PC-9 (cell line): ENCODE measurements around the gene LAPTM5. TPM values are rescaled to one million over a fixed set of nuclear protein-coding genes. Genes with fewer than 3 reads are reported as not detected.
A peak's percentile ranks its signal among the peaks of the same experiment; 100 is the strongest.

ENCODE experiments used
- BruUV-seq: library from RNA; stranded (reverse); fragments of 400-500 nt; replicated peaks from 2 replicates; lab custom pipeline; 2021; lab: Mats Ljungman, UMichigan
- CTCF ChIA-PET: fragments of 300-600 bp; sonication (Branson Sonifier 250); formaldehyde crosslinking; loops from one replicate; lab custom pipeline; 2022; ENCODE audit warnings: antibody characterized with exemption; lab: Charles Lee
- POLR2A ChIA-PET: fragments of 300-600 bp; sonication (Branson Sonifier 250); formaldehyde crosslinking; loops from one replicate; lab custom pipeline; 2022; ENCODE audit warnings: antibody characterized with exemption; ENCODE audit not compliant: unreplicated experiment; lab: Charles Lee
- DNase-seq, 2 experiments: peaks; one replicate each; pipeline versions ENCODE4 v3.0.0 to v3.0.0-alpha.2; 2015 to 2022; ENCODE audit warnings: mixed read lengths in 1 of 2
- H2AFZ ChIP-seq: fragments of 200-600 bp; sonication (generic); 2 replicates; pipeline ENCODE4 v1.8.1; 2017; ENCODE audit warnings: antibody characterized with exemption
- H3F3A ChIP-seq: fragments of 200-600 bp; sonication (generic); 2 replicates; pipeline ENCODE4 v1.8.1; 2017; ENCODE audit warnings: antibody characterized with exemption, mild to moderate bottlenecking, low read depth; ENCODE audit not compliant: insufficient read depth
- H3K27ac ChIP-seq: fragments of 200-600 bp; sonication (generic); 2 replicates; pipeline ENCODE4 v1.6.1; 2016; ENCODE audit warnings: mixed run types
- H3K27me3 ChIP-seq: fragments of 200-600 bp; sonication (generic); 2 replicates; pipeline ENCODE4 v1.6.1; 2016; ENCODE audit warnings: low read depth, mixed run types; ENCODE audit not compliant: insufficient read depth
- H3K36me3 ChIP-seq: fragments of 200-600 bp; sonication (generic); 2 replicates; pipeline ENCODE4 v1.6.1; 2016; ENCODE audit warnings: low read depth, mixed run types
- H3K4me1 ChIP-seq: fragments of 200-600 bp; sonication (generic); replicated peaks from 2 replicates; pipeline ENCODE4 v1.6.1; 2016; ENCODE audit warnings: mixed run types; ENCODE audit not compliant: insufficient read depth
- H3K4me2 ChIP-seq: fragments of 200-600 bp; sonication (generic); 2 replicates; pipeline ENCODE4 v1.6.1; 2017; ENCODE audit warnings: mixed run types
- H3K4me3 ChIP-seq: fragments of 200-600 bp; sonication (generic); 2 replicates; pipeline ENCODE4 v1.6.1; 2016; ENCODE audit warnings: mixed run types
- H3K79me2 ChIP-seq: fragments of 200-600 bp; sonication (generic); 2 replicates; pipeline ENCODE4 v1.6.1; 2017; ENCODE audit warnings: low read depth, mixed run types
- H3K9me2 ChIP-seq: fragments of 200-600 bp; sonication (generic); 2 replicates; pipeline ENCODE4 v1.8.1; 2017; ENCODE audit warnings: mild to moderate bottlenecking; ENCODE audit not compliant: insufficient read depth
- H3K9me3 ChIP-seq: fragments of 200-600 bp; sonication (generic); 2 replicates; pipeline ENCODE4 v1.8.1; 2016; ENCODE audit warnings: low read depth; ENCODE audit not compliant: insufficient read depth
- H4K20me1 ChIP-seq: fragments of 200-600 bp; sonication (generic); 2 replicates; pipeline ENCODE4 v1.8.1; 2017; ENCODE audit not compliant: insufficient read depth
- CTCF ChIP-seq: fragments of 200-600 bp; sonication (generic); conservative IDR thresholded peaks from 2 replicates; pipeline ENCODE4 v1.6.1; 2017; ENCODE audit warnings: mixed run types, antibody characterized with exemption, mild to moderate bottlenecking, moderate library complexity
- EZH2 ChIP-seq: fragments of 200-600 bp; sonication (generic); IDR thresholded peaks from 2 replicates; pipeline ENCODE4 v1.8.0; 2017; ENCODE audit warnings: antibody characterized with exemption, low read depth
- intact Hi-C: fragments of 100-400 bp; cut with micrococcal nuclease; formaldehyde crosslinking; loops from one replicate; pipeline ENCODE4 v1.10.0; 2022; ENCODE audit not compliant: unreplicated experiment
- total RNA-seq: library from RNA; stranded (reverse); gene quantifications from 2 replicates; pipeline ENCODE4 v1.2.3, GENCODE V29; 2021

LAPTM5 gene
- total RNA-seq, 1 experiment from 2014 or later, result 5.0 TPM

- POLR2A ChIA-PET, result interaction anchor here (0.5 kb wide), 1 partner anchor 41 kb away, joined by 4 read pairs; no protein-coding TSS in a partner anchor
- CTCF ChIA-PET, result interaction anchor here (0.6 to 1.2 kb wide), 2 partner anchors 40 to 168 kb away, joined by 4 to 5 read pairs; no protein-coding TSS in a partner anchor
- no peaks in the 10 kb centered on the region for H3K79me2 ChIP-seq
- peaks cover 44% of the 10 kb centered on the region for H3K4me1 ChIP-seq
- H3F3A ChIP-seq, result peaks cover 27% of the 10 kb centered on the region
- H3K9me3 ChIP-seq, result no peaks in the 10 kb centered on the region
- no peak overlapping the region for H3K27ac ChIP-seq
- TF ChIP-seq EZH2 (no peak), CTCF (no peak)
- H3K27me3 ChIP-seq, result no peaks in the 10 kb centered on the region
- H3K9me2 ChIP-seq, result no peaks in the 10 kb centered on the region
- no peak overlapping the region for H3K4me3 ChIP-seq
- H2AFZ ChIP-seq, result no peak overlapping the region
- intact Hi-C loops, result no loop called here
- no peaks in the 10 kb centered on the region for H4K20me1 ChIP-seq
- DNase-seq, result peak in 1 of 2 experiments; percentile 41
- no TSS peak for BruUV-seq
- no peaks in the 10 kb centered on the region for H3K36me3 ChIP-seq
- no peak overlapping the region for H3K4me2 ChIP-seq
These were observed 1.3 kb upstream of the LAPTM5 start for GRCh38 chr1:30758785-30759380.

GRCh38 chr1:30758121-30758688 is 631 bp upstream of the LAPTM5 start:
- peak overlapping the region; percentile 75; the same call in 1 of the 2 replicates for H3K27ac ChIP-seq
- no peaks in the 10 kb centered on the region for H3K79me2 ChIP-seq
- no peaks in the 10 kb centered on the region for H3K27me3 ChIP-seq
- H3K9me3 ChIP-seq, result no peaks in the 10 kb centered on the region
- H3K36me3 ChIP-seq, result no peaks in the 10 kb centered on the region
- intact Hi-C loops, result no loop called here
- POLR2A ChIA-PET, result no interaction called here
- CTCF ChIA-PET, result interaction anchor here (0.6 to 1.2 kb wide), 2 partner anchors 40 to 168 kb away, joined by 4 to 5 read pairs; no protein-coding TSS in a partner anchor
- H3K4me3 ChIP-seq, result no peak overlapping the region
- no peak overlapping the region for H2AFZ ChIP-seq
- no peak for DNase-seq
- TF ChIP-seq EZH2 (no peak), CTCF (no peak)
- no peaks in the 10 kb centered on the region for H3K9me2 ChIP-seq
- H3F3A ChIP-seq, result peaks cover 27% of the 10 kb centered on the region
- H3K4me1 ChIP-seq, result peaks cover 50% of the 10 kb centered on the region
- peak overlapping the region; percentile 69; the same call in 1 of the 2 replicates for H3K4me2 ChIP-seq
- no TSS peak for BruUV-seq
- H4K20me1 ChIP-seq, result no peaks in the 10 kb centered on the region

GRCh38 chr1:30756545-30757351 is 826 bp downstream of the LAPTM5 start:
- H3K79me2 ChIP-seq, result no peaks in the 10 kb centered on the region
- H3K36me3 ChIP-seq, result no peaks in the 10 kb centered on the region
- H3K27ac ChIP-seq, result peak overlapping the region; percentile 75
- ChIA-PET CTCF (no interaction called here), POLR2A (interaction anchor here (0.5 to 0.7 kb wide), 3 partner anchors 8 to 14 kb away, joined by 3 to 8 read pairs (median 4); no protein-coding TSS in a partner anchor)
- peak; percentile 84 to 93 for DNase-seq
- TF ChIP-seq CTCF (no peak), EZH2 (no peak)
- H3K4me3 ChIP-seq, result peak overlapping the region; percentile 40; the same call in 1 of the 2 replicates
- H3K9me2 ChIP-seq, result no peaks in the 10 kb centered on the region
- no TSS peak for BruUV-seq
- H4K20me1 ChIP-seq, result no peaks in the 10 kb centered on the region
- peak overlapping the region; percentile 77 for H2AFZ ChIP-seq
- H3K27me3 ChIP-seq, result no peaks in the 10 kb centered on the region
- peaks cover 64% of the 10 kb centered on the region for H3K4me1 ChIP-seq
- H3K4me2 ChIP-seq, result peak overlapping the region; percentile 69
- peaks cover 36% of the 10 kb centered on the region for H3F3A ChIP-seq
- no peaks in the 10 kb centered on the region for H3K9me3 ChIP-seq
- intact Hi-C loops, result loop anchor here (2.0 kb wide), 1 partner anchor 38 kb away; no protein-coding TSS in a partner anchor
